HG03039 (cell line): Measurements from ENCODE around the gene IL36A.

Experiments used
- ATAC-seq: cut with Tn5 transposase; IDR thresholded peaks from one replicate; pipeline ENCODE4 v1.9.1; 2021; ENCODE audit warnings: mild to moderate bottlenecking, moderate library complexity; ENCODE audit not compliant: unreplicated experiment

IL36A gene, protein sequence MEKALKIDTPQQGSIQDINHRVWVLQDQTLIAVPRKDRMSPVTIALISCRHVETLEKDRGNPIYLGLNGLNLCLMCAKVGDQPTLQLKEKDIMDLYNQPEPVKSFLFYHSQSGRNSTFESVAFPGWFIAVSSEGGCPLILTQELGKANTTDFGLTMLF

DNA sequence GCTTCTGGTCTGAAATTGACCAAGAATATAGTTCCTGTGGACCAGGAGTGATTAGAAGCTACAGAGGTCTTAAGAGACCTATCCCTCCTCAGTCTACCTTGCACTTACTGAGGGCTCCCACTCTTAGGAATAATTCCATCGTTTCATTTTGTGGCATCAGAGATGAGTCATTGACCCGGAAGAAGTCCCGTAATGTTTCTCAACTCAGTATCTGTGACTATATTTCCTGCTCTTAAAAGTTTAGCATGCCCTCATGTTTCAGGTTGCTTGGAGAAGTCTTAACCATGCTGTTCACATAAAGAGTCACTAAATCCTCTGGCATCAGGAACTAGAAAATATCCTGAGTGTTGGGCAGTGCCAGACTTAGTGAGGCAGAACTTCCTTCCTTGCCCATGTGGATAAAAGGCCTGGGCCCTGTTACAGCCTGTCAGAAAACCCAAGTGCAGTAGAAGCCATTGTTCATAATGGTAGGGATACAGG lies at the start of gene IL36A:
IL36A (plus strand) TSS at position 430 of the 480 bp plus-strand sequence. CDS start 413 bp downstream, outside the sequence.
- ATAC-seq: no peak

DNA sequence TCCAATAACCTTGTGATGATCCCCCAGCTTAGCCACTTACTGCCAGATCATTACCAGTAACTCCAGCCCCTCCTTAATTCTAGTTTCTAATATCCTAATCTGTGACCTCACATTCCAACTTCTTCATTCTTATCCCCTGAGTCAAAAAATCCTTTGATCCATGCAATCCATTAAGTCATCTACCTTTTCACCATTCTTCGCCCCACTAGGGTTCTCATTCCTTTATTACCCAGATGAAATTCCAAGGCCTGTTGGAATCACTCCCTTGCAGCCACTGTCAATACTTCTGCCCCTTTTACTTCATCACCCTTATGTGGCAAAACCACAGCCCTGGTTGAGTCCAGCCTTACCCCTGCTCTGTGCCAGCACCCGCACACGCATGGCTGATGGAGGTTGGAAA lies 47.7 kb upstream of the IL36A start:
- ATAC-seq: no peak

DNA sequence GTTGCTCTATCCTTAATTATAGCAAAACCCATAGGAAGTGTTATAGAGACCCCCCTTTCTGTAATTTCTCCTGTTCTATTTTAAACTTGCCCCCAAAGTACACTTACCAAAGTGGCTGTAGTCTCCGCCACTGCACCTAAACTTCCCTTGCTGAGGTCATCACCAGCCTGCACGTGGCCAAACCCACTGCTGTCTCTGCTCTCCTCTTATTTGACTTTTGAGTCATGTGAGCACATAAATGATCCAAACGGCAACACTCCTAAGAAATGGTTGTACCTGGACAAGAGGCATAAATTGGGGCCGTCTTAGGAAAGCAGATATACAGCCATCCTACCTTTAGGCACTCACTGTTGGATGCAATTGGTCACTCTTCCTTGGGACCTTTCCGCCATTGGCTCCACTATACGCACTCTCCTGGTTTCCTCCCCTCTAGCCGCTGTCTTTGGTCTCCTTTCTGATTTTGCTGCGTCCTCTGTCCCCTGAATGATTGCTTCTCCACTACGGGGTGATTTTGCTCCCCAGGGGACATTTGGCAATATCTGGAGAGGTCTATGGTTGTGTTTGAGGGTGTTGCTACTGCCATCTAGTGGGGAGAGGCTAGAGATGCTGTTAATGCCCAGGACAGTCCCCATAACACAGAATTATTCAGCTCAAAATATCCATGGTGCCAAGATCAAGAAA lies 46.7 kb upstream of the IL36A start:
- ATAC-seq: no peak

DNA sequence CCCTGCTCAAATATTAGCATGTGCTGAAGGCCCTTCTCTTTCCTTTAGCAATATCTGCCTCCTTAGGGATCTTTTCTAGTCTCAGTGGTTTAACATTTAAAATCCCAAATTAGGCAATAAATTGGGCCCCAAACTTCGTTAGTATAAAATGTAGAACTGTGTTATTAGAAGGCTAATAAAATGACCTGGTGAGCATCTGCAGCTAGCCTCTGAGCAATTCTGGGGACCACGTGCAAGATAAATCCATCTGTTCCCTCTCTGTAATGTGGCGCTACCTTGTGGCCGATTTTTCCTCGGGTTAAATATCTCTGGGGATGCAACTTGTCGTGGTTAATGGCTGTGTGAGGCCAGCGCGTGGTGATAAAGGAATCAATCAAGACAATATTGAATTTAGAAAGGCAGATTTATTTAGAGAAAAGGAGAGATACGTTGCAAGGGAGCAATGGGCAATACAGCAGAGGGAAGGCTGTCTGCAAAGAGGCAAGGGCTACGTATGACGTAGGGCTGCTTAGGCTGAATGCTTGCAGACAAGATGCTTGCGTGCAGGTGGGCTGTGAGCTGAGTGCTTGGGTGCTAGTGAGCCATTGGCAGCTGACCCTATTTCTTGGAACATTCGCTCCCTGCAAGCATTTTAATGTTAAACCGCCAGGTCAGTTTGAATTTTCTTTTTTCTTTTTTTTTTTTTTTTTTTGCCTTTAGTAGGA lies 46.0 kb upstream of the IL36A start:
- ATAC-seq: no peak

DNA sequence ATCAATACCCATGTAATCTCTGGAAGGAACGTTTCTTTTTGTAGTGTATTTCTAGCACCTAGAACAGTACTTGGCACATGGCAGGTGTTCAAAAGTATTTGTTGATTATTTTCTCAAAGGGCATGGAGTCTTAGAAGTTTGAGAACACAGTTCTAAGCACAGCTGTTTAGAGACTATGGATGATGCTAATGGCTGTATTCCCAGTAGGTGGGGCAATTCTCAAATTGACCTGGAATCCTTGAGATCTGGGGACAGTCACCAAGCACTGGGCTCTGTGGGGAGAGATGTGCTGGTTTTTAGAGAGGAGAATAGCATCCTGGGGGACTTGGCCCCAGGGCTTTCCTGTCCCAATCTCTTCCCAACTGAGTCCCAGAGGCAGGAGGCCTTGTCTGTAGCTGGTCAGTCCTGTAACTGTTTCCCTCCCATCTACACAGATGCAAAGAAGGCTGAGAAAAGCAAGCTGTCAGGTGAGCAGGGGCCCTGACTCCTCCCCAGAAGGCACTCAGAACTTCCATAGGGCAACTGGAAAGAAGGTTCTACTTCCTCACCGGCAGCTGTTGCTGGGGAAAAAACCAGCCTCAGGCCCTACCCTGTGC lies 44.9 kb upstream of the IL36A start:
- ATAC-seq: no peak

DNA sequence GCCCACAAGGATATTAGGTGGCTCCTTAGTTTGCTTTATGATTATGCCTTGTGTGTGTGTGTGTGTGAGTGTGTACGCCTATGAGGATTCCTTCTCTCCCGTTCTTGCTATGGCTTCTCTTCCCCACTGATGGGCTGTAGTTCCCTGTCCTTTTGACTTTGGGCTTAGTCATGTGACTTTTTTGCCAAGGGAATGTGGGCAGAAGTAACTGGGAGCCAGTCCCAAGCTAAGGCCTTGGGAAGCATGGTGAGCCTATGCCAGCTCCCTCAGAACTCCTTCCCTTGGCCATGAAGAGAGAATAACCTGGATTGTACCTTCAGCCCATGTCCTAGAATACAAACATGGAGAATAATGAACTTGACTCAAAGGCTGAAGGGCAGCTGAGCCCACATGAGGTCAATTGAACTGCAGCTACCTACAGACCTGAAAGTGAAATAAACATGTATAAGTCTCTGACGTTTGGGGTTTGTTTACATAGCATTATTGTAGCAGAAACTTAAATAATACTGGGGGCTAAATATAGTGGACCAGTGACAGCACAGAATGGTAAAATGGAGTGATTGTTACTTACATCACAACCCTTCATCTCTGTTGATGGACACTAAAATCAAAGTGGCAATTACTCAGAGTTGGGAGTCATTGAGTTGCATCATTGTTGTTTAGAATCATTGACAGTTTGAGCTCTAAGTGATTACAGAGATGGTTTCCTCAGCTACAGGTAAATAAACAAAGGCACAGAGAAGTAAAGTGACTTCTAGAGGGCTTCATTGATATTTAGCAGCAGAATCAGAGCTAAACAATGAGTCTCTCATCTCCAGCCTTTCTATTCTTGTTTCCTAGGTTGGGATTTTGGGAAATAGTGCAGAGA lies 42.7 kb upstream of the IL36A start:
- no peak for ATAC-seq

DNA sequence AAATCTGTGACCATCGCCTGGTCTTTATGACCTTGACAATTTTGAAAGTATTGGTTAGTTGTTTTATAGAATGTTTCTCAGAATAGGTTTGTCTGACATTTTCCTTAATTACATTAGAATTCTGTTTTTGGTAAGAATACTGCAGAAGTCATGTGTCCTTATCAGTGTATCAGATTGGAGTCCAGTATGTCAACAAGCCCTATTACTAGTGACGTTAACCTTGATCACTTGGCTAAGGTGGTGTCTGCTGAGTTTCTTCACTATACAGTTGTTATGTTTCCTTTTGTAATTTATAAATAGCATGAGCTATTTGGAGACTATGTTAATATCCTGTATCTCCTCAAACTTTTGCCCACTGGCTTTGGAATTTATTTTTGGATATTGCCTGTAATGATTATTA lies 38.2 kb upstream of the IL36A start:
- no peak for ATAC-seq

DNA sequence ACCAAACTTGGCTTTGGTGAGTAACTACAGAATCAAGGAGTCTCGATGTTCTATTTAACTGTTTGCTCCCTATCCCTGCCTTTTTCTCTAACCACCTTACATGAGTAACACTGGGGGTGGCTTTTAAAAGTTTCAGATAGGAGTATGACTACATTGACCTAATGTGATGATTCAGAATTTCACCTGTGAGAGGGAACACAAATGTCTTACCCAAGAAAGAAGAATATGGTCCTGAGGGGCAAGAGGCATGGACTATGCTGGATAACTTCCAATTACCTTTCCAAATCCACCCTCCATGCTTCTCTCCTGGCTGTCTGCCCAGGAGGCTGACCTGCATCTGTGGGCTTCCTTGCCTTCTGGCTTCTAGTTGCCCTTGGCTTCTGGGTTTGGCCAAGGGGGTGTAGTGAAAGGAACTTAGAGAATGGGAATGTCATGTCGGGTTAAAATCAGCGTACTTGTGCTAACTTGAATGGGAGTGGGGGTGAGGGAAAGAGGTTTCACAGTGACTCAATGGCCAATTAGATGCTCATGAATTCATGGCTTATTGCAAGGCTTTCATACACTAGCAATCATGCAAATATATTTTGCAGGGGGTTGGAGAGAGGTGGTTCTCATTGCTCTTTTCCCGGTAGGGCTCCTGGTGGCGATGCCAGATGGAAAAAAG lies 32.7 kb upstream of the IL36A start:
- ATAC-seq: no peak

DNA sequence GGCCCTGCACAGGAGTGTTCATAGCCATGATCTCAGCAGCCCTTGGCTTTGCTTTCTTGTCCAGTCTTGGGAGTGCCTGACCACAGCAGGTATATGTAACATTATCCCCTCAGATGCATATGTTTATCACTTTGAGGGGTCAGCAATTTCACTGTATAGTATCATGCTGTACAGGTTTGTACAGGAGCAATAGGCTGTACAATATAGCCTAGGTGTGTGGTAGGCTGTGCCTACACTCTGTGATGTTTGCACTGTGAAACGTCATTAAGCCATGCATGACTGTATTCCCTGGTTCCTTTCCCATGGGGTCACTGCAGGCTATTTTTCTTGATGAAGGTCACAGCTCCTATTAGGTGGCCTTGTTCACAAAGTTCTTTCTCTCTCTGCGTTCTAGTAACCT lies 32.1 kb upstream of the IL36A start:
- no peak for ATAC-seq

DNA sequence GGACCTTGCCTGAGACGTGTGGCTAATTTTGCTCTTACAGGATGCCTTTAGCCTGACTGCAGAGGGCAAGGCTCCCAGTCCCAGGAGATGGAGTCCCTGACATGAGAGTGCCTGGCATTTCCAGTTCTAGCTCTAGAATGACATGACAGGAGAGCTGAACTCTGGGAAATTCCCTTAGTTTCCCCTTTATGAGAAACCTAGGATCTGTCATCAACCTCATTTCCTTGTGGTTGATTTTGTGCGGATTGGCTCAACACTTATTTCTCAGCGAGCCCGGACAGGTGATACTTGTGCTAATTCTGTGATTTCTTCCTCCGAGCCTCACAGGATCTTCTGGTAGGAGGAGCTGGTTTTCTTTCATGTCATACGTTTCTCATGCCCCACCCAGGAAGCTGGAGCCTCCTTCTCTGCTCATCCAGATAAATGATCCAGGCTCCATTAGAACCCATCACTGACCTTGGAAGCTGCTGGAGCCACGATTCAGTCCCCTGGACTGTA lies 27.7 kb upstream of the IL36A start, which contains the start of gene IL36G:
IL36G (plus strand) TSS at position 448 of the 498 bp plus-strand sequence. CDS start 633 bp downstream, outside the sequence.
- no peak for ATAC-seq

DNA sequence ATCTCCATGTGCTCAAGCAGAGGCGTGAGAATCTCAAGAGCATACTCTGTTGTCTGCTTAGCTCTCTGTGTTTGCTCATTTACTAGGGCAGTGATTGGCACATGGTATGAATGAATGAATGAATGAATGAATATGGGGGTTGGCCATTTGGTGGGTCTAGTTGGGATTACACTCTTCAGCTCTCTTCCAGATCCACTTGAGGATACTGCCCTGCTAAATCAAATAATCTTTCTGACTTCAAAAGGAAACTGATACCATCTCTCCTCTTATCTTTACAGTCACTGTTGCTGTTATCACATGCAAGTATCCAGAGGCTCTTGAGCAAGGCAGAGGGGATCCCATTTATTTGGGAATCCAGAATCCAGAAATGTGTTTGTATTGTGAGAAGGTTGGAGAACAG lies 25.5 kb upstream of the IL36A start:
- ATAC-seq: no peak

DNA sequence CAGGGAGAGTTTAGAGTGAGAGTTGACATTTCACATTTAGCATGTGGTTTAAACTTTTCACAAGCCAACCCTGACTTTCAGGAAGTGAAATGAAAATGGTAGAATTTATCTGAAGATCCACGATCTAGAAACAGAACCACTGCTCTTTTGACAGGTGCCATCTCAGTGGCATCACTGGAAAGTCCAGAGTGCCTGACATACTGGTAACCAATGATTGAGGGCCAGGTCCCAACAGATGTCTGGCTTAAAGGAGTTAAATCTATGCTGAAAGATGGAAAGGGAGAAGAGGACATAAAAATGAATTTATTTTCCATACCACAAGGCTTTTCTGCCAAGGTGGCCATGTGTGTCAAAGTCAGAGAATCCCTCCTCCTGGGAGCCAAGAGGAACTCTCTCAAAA lies 24.7 kb upstream of the IL36A start:
- no peak for ATAC-seq

DNA sequence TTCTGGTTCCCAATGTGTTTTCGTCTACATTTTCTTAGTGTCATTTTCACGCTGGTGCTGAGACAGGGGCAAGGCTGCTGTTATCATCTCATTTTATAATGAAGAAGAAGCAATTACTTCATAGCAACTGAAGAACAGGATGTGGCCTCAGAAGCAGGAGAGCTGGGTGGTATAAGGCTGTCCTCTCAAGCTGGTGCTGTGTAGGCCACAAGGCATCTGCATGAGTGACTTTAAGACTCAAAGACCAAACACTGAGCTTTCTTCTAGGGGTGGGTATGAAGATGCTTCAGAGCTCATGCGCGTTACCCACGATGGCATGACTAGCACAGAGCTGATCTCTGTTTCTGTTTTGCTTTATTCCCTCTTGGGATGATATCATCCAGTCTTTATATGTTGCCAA lies 20.2 kb upstream of the IL36A start:
- ATAC-seq: no peak

DNA sequence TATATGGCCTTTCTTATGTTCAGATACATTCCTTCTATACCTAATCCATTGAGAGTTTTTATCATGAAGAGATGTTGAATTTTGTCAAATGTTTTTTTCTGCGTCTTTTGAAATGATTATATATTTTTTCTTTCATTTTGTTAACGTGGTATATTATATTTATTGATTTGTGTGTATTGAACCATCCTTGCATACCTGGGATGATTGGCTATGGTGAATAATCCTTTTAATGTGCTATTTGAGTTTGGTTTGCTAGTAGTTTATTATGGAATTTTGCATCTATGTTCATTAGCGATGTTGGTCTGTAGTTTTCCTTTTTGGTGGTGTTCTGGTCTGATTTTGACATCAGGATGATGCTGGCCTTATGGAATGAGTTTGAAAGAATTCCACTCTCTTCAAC lies 15.6 kb upstream of the IL36A start:
- ATAC-seq: no peak

DNA sequence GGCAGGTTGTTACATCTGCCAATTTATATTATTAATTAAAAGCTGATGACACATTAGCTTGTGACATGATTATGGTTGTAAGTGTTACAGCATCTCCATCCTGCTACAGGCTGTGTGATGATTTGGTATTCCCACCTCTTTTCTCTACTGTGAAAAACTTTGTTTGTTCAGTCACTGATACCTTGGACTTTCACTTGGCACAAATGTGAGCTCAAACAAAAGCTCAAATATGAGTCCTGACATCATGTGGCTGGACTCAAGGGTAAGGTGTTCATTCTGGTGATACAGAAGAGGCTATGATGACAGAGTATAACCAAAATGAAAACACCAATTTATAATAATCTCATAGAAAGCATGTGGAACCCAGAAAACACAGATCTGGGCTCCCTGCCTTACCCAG lies 11.4 kb upstream of the IL36A start:
- ATAC-seq: no peak

DNA sequence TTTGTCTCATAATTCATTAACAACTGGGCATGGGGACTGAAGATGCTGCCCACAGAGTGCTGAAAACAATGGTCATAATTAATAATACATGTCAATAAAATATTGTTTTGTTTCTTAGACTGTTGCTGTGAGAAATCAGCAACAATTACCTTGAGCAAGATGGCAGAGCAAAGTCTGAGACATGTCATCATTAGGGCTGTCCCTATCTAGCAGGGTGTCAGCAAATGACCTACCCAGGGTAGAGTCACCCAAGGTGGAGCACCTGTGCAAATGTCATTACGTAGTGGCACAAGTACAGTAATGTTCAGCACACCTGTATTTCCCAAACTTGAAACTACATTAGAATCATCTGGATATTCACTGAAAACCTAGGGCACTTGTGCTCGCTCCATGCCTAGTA lies 10.6 kb upstream of the IL36A start:
- ATAC-seq: no peak

DNA sequence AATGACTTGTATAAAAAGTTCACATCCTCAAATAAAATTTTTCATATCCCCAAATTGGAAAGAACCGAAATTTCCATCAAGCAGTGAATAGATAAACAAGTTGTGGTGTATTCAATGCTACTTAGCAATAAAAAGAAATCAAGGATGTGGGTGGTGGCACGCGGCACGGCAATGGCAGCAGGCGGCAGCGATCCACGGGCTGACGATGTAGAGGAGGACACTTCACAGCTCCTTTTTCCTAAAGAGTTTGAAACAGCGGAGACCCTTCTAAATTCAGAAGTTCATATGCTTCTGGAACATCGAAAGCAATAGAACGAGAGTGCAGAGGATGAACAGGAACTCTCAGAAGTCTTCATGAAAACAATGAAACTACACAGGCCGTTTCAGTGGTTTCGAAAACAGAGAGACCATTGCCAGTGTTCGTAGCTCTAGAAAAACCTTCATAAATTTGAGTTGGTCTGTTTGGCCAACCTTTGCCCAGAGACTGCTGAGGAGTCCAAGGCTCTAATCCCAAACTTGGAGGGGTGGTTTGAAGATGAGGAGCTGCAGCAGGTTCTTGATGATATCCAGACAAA lies 9.8 kb upstream of the IL36A start:
- no peak for ATAC-seq

DNA sequence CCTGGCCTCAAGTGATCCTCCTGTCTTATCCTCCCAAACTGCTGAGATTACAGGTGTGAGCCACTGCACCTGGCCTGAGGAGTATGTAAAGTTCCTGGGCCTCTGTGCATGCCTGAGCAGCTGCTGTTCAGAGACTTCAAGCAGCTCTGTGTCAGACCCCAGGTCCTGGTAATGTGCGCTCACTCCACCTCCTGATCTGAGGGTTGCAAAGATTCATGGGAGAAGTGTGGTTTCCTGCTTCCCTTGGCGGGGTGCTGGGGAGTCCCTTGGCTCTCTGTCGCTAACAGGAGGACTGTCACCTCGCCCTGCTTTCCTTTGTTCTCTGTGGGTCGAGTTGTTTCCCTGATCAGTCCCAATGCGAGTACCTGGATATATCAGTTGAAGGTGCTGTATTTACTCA lies 8.6 kb upstream of the IL36A start:
- ATAC-seq: no peak

DNA sequence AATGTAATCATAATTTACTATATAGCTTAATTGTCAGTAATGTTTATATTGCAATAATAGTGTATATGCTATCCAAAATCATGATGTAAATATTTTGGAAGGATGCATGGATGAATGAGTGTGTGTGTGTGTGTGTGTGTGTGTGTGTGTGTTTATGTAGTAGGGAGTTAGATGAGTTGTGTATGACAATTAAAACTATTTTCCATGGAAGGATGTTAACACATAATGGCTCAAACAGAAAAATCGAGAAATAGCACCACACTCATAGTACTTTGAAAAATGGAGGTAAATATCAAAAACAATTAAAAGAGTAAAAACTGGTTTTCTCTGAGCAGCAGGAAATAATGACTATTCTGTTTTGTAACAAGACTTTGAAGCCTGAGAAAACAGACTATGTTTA lies 8.1 kb upstream of the IL36A start:
- ATAC-seq: no peak

DNA sequence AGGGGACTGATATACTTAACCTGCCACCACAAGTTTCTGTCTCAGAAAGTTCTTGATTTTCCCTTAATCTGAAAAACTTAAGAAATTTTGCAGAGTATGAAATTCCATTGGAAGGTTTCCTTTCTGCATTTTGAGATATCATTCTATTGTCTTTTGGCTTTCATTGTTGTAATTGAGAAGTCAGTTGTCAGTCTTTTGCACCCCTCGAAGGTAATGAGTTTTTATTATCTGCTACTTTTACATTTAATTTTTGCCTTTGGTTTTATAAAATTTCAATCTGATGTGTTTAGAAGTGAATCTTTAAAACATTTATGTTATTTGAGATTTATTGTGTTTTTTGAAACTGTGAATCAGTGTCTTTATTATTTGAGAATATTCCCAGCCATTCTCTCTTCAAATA lies 4.8 kb upstream of the IL36A start:
- no peak for ATAC-seq
